GM18508 (cell line): Measurements from ENCODE around the gene ZNF608.

Experiments used
- ATAC-seq: cut with Tn5 transposase; IDR thresholded peaks from one replicate; pipeline ENCODE4 v1.9.1; 2021; ENCODE audit warnings: moderate number of reproducible peaks; ENCODE audit not compliant: insufficient read depth, unreplicated experiment

Gene ZNF608

DNA sequence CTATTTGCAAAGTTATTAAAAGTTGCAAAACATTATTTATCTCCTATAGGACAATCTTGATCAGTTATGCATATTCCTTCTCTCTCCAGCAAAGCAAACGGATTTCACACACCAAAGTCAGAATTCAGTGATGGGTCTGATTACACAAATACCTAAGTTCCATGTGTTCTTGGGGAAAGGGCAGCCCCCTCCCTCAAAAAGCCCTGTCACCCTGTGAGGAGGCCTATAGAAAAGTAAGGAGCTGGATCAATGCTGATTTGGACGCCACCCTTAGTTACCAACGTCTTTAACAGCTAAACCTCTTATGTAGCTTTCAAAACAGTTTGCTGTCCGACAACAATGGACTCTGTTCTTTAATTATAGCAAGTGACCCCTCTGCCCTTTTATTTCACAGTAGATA lies 6.4 kb downstream of the ZNF608 start:
- no peak for ATAC-seq

GRCh38 chr5:124739634-124740025 lies 6.8 kb downstream of the ZNF608 start:
- ATAC-seq = no peak

DNA sequence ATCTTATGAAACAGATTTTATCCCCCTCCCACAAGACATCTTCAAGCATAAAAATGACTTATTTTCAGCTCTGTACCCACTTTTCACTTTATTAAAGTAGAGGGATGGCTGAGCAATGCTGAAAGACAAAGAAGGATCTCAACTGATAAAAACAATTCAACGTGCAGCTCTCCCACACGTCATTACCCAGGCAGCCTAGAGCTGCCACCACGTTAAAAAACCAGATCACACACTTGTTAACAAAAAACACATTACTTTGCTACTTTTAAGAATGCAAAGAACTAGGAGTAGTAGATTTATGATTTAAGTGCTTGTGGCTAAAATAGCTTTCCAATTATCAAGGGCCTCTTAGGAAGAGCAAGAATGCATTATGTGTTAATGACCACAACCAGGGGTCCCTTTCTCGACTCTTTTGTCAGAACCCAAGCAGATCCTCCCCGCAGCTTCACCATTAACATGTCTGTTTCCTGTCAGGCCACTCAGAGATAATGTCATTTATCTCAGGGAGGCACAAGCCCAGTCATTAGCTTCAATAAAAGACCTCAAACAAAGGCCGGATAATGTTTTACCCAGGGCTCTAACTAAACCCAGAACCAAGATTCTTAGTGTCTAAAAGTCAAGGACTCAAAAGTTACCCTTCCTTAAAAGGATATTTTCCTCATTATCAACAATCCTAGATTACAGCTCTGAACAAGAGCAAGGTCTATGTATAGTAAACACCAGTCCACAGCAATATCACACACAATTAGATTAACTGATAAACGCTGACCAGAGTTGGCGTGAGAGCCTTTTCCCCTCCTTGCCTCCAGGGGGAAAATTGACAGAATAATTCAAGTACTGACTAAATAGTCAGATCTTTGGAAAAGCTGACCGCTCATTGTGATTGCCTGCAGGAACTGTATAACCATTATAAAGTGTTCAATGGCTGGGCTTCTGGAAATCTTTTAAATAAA lies 7.5 kb downstream of the ZNF608 start:
- no peak for ATAC-seq

GRCh38 chr5:124737651-124738050 lies 8.8 kb downstream of the ZNF608 start:
- ATAC-seq = no peak

DNA sequence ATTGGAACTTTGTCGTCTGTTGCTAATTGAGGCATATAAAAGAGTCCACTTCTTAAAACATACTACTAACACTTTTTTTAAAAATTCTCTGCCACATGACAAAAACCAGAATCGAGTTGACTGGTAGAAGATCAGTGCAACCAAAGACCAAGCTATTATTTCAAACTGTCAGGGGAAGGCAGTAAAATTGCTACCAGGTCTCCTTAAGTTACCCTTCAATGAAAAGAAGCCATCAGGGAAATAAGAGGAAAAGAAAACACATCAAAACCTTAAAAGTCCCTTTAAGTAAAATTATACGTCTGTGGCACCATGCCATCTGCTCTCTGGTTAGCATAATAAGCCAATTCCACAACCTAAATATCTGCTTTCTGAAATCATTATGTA lies 9.6 kb downstream of the ZNF608 start:
- ATAC-seq = no peak

DNA sequence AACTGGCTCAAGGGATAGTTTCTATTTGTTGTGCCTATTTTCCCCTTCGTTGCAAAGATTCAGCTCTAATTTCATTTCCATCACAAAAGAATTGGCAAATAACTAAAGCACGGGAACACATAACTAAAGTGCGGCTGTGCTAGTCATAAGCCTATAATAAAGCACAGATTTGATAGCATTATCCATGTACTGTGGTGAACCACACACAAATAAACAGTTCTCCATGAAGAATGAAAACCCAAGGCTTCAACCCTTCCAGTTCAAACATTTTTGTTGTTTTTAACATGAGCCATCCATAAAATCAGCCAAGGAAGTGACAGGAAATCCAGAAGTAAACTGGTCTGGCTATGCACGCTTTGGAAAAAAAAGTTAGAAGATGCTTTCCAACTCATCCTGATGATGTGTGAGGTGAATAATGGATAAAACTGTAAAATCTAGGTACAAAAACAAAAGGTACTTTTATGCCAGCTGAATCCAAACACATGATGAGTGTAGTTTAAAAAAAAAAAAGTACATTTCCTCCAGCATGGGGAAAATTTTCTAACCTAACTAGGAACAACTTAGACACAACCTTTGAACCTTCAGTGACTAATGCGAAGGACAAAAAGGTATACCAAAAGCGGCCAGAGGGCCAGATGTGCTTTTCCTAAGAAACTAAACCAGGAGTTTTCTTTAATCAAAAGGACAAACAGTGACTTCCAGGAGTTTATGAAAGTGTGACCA lies 10.2 kb downstream of the ZNF608 start:
- ATAC-seq = no peak

- ATAC-seq = no peak
Observed at GRCh38 chr5:124735169-124735858, 11.1 kb downstream of the ZNF608 start.

GRCh38 chr5:124734574-124735168 lies 11.8 kb downstream of the ZNF608 start:
- ATAC-seq = no peak

DNA sequence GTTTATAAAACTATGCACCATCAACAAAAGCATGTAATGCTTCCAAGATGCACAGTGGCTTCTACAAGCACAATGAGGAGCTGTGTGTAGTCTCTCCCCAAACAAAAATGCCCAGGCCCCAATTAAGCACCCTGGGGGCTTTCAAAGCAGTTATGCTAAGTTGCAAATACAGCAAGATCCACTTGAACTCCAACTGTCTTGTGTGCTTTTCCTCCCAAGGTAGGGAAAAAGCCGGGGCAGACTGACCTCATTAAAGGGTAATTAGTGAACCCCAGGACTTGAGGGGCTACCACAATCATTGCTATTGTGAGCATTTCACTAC lies 13.1 kb downstream of the ZNF608 start:
- ATAC-seq = no peak

DNA sequence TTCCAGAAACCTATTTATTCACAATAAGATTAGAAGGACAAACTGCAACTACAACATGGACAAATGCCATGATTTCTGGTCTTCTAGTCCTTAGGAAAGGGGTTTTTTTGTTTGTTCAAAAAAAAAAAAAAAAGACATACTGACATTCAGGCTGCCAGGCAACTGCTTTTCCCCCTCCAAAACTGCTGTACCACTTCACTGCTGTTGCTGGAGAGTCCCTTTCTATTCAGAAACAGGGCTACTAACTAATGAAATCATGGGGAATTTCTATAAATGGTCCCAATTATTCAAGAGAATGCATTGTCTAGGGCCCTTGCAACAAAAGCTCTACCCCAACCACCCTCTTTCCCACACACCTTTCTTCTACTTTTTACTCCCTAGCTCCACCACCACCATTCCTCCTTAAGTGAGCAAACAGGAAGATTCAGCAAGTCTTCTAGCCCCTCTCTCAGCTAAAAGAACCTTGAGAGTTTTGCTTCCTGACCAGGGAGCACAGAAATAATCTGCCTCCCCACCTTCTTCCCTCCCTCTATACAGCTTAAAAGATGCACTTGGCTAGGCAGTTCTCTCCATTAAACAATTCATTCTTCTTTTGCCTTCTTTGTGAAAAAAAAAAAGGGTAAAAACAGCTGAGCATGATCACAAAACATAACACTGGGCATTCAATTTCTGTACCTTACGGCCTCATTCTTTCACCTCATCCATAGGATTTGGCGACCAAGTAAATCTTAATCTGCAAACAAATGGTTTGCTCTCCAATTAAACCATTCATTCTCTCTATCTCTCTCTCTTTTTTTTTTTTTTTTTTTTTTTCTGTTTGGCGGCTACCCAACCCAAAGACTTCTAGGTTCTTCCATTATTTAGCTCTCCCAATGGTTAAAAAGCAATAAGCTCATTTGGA lies 13.8 kb downstream of the ZNF608 start:
- no peak for ATAC-seq

DNA sequence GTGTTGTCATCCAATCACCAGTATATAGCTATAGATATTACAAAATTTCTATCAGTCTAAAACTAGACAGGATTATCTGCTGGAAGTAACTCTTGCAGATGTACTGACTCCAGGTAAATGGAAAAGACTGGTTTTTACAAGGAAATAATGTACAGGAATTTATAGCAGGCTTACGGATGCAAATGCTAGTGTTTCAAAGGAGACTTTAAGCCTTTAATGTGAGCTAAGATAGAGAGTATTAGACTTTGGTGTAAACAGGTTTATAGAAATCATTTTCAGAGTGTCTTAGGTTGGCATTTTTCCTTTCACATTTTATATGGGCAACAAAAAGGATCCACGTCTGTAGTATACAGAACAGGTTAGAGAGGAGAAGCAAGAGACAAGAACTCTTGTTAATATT lies 16.1 kb downstream of the ZNF608 start:
- ATAC-seq = no peak

- peak; percentile 55 for ATAC-seq
Observed at GRCh38 chr5:124729720-124730359, 16.6 kb downstream of the ZNF608 start.

DNA sequence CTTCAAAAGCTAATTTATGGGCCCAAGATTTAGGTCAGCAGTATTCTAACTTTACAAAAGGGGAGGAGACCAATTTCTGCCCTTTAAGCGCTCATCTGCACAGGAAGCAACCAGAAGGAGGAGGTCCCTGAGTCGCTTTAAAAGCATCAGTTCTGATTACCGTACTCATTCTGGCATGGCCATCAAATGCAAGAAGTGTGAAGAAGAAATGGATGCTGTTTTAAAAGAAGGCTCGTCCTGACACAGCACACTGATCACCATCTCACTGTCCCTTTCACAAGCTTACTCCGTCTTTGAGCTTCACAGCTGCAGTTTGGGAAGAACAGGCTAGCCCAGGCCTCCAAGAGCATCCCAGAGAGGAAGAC lies 17.5 kb downstream of the ZNF608 start:
- ATAC-seq = no peak

DNA sequence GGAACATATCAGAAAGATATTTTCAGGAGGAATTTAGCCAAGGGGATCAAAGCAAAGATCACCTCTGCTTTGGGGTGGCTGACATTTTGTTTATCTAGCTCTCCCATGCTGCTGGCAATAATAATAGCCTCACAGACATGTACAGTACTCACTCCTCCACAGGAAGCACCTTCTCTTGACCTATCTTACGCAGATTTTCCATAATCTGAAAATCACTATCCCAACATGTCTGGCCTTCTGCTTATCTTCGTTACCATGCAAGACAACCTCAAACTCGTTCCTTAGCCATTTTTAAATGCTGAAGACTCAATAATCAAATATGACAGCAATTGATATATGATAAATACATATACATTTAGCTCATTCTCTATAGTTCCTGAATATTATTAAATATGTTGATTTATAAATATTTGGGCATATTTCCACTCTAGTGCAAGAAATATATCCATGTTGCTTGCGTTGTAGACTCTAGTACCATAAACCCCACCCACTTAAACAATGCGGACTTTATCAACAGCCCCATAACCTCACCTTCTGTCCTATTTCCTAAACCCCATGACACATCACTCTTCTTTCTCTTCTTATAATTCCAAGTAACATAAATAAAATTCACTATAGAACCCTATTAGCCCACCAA lies 18.0 kb downstream of the ZNF608 start:
- no peak for ATAC-seq

- ATAC-seq = no peak
Observed at GRCh38 chr5:124726631-124727362, 19.6 kb downstream of the ZNF608 start.

- no peak for ATAC-seq
Observed at GRCh38 chr5:124725622-124726258, 20.7 kb downstream of the ZNF608 start.

GRCh38 chr5:124725040-124725434 lies 21.4 kb downstream of the ZNF608 start:
- ATAC-seq = peak; percentile 39
